HepG2 (cell line): ENCODE measurements around the gene ABCF1. TPM values are rescaled to one million over a fixed set of nuclear protein-coding genes. Genes with fewer than 3 reads are reported as not detected.

Experiments
- ATF4 ChIP-seq, 2 experiments: fragments of 450-650 bp in 1 of 2; sonication (generic) in 1 of 2; formaldehyde crosslinking; IDR thresholded peaks; 2 replicates each; pipeline versions ENCODE4 v1.5.0 to v1.8.0; 2020 to 2022; ENCODE audit warnings: mild to moderate bottlenecking in 1 of 2, missing genetic modification reagents in 1 of 2
- GATAD1 ChIP-seq: IDR thresholded peaks from 2 replicates; pipeline ENCODE4 v1.6.1; 2016; ENCODE audit warnings: missing genetic modification reagents, missing compliant biosample characterization
- HIC2 ChIP-seq: sonication (generic); formaldehyde crosslinking; IDR thresholded peaks from 2 replicates; pipeline ENCODE4 v1.9.0; 2022; ENCODE audit warnings: low read depth, missing genetic modification reagents
- HMG20B ChIP-seq: conservative IDR thresholded peaks from 2 replicates; pipeline ENCODE4 v1.6.1; 2016; ENCODE audit warnings: missing genetic modification reagents, missing compliant biosample characterization
- NR2F2 ChIP-seq: IDR thresholded peaks from 2 replicates; pipeline ENCODE4 v1.6.1; 2012; ENCODE audit warnings: low read depth, inconsistent platforms, borderline replicate concordance
- RXRA ChIP-seq: sonication (generic); formaldehyde crosslinking; IDR thresholded peaks from 2 replicates; pipeline ENCODE4 v1.5.1; 2020; ENCODE audit warnings: missing genetic modification reagents
- SNAPC4 ChIP-seq: sonication (generic); formaldehyde crosslinking; IDR thresholded peaks from 2 replicates; pipeline ENCODE4 v1.4.0; 2020; ENCODE audit warnings: mild to moderate bottlenecking, missing genetic modification reagents
- TCF7 ChIP-seq: sonication (generic); IDR thresholded peaks from 2 replicates; pipeline ENCODE4 v1.6.1; 2016; ENCODE audit warnings: antibody characterized with exemption, low read depth
- TERF1 ChIP-seq: sonication (generic); formaldehyde crosslinking; IDR thresholded peaks from 2 replicates; pipeline ENCODE4 v1.8.0; 2022; ENCODE audit warnings: mild to moderate bottlenecking, missing genetic modification reagents, moderate library complexity
- THAP11 ChIP-seq: IDR thresholded peaks from 2 replicates; pipeline ENCODE4 v1.6.1; 2016; ENCODE audit warnings: missing biosample characterization, missing genetic modification reagents
- ZNF605 ChIP-seq: sonication (generic); formaldehyde crosslinking; IDR thresholded peaks from 2 replicates; pipeline ENCODE4 v1.8.0; 2022; ENCODE audit warnings: mild to moderate bottlenecking, missing genetic modification reagents
- ZNF619 ChIP-seq: sonication (generic); formaldehyde crosslinking; IDR thresholded peaks from 2 replicates; pipeline ENCODE4 v1.4.0; 2020; ENCODE audit warnings: mild to moderate bottlenecking, missing genetic modification reagents
- ZNF768 ChIP-seq: sonication (generic); formaldehyde crosslinking; IDR thresholded peaks from 2 replicates; pipeline ENCODE4 v1.4.0; 2020; ENCODE audit warnings: missing genetic modification reagents
- ZNF777 ChIP-seq: sonication (generic); formaldehyde crosslinking; IDR thresholded peaks from 2 replicates; pipeline ENCODE4 v1.4.0; 2020; ENCODE audit warnings: missing genetic modification reagents
- ZNF800 ChIP-seq: sonication (generic); formaldehyde crosslinking; IDR thresholded peaks from 2 replicates; pipeline ENCODE4 v1.4.0; 2020; ENCODE audit warnings: missing genetic modification reagents
- ZSCAN5A ChIP-seq: sonication (generic); formaldehyde crosslinking; IDR thresholded peaks from 2 replicates; pipeline ENCODE4 v1.8.0; 2022; ENCODE audit warnings: mild to moderate bottlenecking, missing genetic modification reagents, borderline replicate concordance
- polyA plus RNA-seq, 8 experiments: library from polyadenylated mRNA; depleted of rRNA in 3 of 8; stranded (reverse) in 7 of 8; unstranded in 1 of 8; fragments of >200 nt; fragmentation: Illumina TruSeq in 4 of 8; extraction: Trizol in 4 of 8; gene quantifications; 2 replicates each; pipeline versions ENCODE4 v1.2.1 to v1.2.3, GENCODE V29; 2011 to 2016; ENCODE audit warnings: low read depth in 4 of 8, missing spikeins in 1 of 8, mixed read lengths in 1 of 8; ENCODE audit not compliant: insufficient read depth in 1 of 8
- total RNA-seq, 5 experiments: library from RNA; depleted of rRNA; stranded (reverse); fragments of >200 nt; fragmentation: Illumina TruSeq; extraction: Trizol; gene quantifications; 2 replicates each; pipeline ENCODE4 v1.2.3, GENCODE V29; 2016; ENCODE audit warnings: low read depth in 1 of 5

Gene ABCF1
- total and polyA plus RNA-seq, 2 of the 13 experiments (the other 11 are each of a cell fraction or from before 2014, with no cell fraction given), result 25.4 to 98.9 TPM

- TF ChIP-seq TERF1, result no peak
- peak; percentile 88 for TF ChIP-seq GATAD1 (CRISPR knock-in tag)
- peak; percentile 17; the same call in 1 of the 2 replicates for TF ChIP-seq HIC2 (CRISPR knock-in tag)
- TF ChIP-seq TCF7, result no peak
- TF ChIP-seq ZNF619 (CRISPR knock-in tag), result peak; percentile 81; the same call in 1 of the 2 replicates
- TF ChIP-seq ZNF777 (CRISPR knock-in tag), result no peak; the same call in 1 of the 2 replicates
- no peak for TF ChIP-seq ZNF768 (CRISPR knock-in tag)
- peak; percentile 3; the same call in 1 of the 2 replicates for TF ChIP-seq ZNF605 (CRISPR knock-in tag)
- peak; percentile 64 for TF ChIP-seq RXRA
- no peak for TF ChIP-seq HMG20B
- peak; percentile 93; the same call in 1 of the 2 replicates for TF ChIP-seq SNAPC4
- TF ChIP-seq THAP11 (CRISPR knock-in tag), result peak; percentile 79
- TF ChIP-seq ZSCAN5A (CRISPR knock-in tag), result 0 out of 2 replicates have a peak, but pooled peaks have one; percentile 70
- TF ChIP-seq ZNF800 (CRISPR knock-in tag), result peak; percentile 44; the same call in 1 of the 2 replicates
- peak in 1 of 2 experiments; percentile 81; a peak in 1 of 4 replicates for TF ChIP-seq ATF4 (CRISPR knock-in tag; IDR thresholded peaks at IDR 0.05)
- TF ChIP-seq NR2F2, result peak; percentile 60; the same call in 1 of the 2 replicates
Measured at GRCh38 chr6:30617565-30618269, 46.5 kb downstream of the ABCF1 start, which contains the start of gene MRPS18B (continued).
